GM19463 (cell line): ENCODE results near the gene HOXB1.

Source experiments
- ATAC-seq: cut with Tn5 transposase; IDR thresholded peaks from one replicate; pipeline ENCODE4 v1.9.1; 2021; ENCODE audit warnings: mild to moderate bottlenecking, moderate library complexity; ENCODE audit not compliant: unreplicated experiment

Gene HOXB1

DNA sequence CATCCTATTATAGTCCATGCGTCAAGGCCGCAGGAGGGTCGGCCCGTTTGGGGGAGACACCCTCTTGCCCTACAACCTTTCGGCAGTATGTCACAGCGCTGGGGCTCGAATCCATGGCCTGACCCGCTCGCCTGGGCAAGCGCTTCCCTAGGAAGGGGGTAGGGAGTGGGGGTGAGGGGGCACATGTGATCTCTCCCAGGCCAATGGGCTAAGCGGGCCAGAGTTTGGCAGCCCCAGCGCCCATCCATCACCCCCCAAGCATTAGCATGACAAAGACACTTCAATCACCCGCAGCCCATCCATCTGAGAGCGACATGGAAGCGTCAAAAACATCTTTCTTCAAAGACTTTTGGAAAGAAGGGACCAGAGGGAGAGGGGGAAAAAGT, at the start of gene HOXB1:
Gene HOXB1 (minus strand): TSS at position 125 of the 386 bp plus-strand sequence. CDS start 107 bp downstream, at position 18.
- no peak for ATAC-seq

DNA sequence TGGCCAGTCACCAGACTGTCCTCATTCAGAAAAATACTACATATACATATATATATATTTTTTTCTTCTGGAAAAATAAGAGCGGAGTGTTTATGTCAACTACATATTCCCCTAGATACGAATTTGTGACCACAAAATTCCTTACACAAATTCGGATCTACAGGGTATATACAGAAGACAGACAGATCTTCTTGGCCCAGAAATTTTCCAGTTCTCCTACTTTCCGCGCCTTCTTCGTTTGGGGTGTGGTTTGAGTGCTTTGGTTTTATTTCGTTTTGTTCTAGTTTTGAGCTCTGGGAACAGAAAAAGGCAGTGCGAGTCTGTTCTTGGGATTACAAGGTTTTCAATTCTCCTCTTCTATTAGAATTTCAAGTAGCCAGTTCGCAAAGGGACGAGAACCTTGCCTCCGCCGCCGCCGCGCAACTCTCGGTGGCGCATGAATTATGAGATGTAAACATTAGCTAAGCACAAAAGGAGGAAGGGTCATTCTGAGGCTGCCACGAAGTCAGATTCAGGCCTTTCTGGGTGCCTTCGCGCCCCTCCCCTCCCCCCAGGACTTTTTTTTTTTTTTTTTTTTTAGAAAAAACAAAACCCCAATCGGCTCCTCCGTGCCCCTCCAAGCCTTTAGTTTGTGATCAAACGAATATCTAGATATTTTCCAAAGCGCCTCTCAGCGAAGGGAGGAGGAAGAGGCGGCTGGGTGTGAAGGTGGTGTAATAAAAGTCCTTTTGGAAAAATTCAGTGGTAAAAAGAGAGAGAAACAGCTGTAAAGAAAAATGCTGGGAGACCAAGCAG, 49.1 kb upstream of the HOXB1 start:
- no peak for ATAC-seq

DNA sequence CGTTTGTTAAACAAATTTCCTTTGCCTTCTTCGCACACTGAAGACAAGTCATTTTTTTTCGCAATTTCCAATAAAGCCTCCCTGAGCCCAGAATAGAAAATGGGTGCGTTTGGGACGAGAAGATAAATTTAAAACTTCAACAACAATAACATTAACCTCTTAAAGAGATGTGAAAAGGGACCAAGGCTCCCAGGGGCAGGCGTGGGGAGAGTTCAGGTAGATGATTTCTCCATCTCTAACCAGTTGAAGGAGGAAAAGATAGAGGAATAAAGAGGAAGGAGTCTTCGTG, 48.6 kb upstream of the HOXB1 start:
- ATAC-seq = no peak

DNA sequence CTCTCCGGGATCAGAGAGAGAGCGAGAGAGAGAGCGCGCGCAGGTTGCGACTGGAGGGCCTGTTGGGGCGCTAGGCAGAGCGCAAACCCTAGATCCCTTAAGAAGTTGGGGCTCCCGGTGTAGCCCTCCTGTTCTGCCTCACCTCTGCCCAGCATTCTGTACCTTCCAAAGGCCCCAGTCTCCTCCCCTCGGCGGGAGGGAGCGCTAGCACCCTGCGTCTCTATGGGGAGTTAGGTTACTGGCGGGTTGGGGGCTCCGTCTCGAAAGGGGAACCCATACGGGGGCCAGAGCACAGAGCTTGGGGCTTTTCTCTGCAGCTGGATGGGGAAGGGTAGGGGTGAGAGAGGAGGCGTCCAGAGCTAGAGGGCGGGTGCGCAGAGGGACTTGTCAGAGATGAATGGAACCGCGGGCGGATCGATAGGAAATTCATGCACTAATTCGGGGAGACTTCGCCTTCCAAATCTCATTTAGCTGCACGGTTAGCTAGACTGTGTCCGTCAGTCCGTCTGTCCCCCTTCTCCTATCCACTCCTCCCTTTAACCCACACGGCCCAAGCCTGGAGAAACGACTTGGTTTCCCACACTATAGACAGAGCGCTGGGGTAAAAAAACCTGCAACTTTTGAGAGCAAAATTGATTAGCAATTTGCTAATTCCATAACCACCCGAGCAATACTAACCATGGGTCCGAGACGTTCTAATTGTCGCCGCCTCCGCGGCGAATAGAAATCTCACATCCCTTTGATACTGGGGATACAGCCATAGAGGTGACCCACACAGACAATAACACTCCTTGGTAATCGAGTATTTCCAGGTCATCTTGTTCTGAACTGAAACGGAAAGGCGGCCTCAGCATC, 48.0 kb upstream of the HOXB1 start:
- ATAC-seq = peak; percentile 34

DNA sequence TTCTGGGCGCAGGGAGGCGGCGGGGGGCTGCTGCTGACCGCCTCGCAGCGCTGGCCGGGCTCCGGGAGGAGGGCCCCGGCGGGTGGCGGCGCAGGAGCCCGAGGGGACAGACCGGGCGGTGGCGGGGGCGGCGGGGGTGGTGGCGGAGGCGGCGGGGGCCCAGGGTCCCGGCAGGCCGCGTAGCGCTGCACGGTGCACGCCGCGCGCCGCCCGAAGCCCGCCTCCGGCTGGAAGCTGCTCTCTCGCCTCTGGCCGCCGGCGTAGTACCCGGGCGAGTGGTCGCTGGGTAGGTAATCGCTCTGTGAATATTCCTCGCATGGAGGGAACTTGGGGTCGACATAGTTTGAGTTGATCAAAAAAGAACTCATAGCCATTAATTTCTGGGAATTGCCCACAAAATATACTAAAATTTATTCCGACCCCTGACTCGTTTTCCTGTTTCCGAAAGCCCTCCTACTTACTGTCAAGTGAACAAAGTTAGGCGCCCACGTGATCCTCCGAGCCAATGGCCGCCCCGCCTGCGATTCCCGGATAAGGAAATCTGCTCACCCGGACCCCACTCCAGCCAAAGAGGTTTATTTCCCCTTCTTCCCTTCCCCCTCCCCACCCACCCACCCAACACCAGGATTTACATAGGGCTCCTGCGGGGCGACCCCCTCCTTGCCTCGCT, 47.3 kb upstream of the HOXB1 start, which contains the start of gene HOXB4:
Gene HOXB4 (minus strand): TSS at position 405 of the 670 bp plus-strand sequence. CDS start 31 bp downstream, at position 374.
- ATAC-seq = peak; percentile 44

DNA sequence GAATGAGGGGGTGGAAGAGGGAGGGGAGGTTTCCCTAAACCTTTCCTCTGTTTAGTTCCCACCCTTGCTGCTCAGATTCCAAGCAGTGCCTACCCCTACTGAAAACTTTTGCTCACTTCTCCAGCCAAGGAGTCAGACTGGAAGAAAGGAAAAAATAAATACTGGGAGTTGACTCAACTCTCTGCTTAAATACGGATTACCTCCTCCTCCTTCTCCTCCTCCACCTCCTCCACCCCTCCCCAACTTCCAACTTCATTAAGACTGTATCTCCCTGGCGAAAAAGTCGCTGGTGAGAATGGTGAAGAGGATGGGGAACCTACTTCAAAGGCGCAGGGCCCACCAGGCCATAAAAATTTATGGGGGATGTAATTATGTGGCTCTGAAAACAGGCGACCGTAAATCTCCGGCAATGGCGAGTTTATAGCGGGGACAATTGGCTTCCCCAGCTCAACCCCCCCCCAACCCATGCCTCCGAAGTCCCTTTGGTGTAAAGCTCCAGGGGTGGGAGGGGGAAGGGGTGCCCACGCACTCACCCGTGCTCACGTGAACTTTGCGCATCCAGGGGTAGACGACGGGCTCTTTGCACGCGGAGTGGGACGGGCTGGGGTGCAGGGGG, 46.6 kb upstream of the HOXB1 start:
- no peak for ATAC-seq

DNA sequence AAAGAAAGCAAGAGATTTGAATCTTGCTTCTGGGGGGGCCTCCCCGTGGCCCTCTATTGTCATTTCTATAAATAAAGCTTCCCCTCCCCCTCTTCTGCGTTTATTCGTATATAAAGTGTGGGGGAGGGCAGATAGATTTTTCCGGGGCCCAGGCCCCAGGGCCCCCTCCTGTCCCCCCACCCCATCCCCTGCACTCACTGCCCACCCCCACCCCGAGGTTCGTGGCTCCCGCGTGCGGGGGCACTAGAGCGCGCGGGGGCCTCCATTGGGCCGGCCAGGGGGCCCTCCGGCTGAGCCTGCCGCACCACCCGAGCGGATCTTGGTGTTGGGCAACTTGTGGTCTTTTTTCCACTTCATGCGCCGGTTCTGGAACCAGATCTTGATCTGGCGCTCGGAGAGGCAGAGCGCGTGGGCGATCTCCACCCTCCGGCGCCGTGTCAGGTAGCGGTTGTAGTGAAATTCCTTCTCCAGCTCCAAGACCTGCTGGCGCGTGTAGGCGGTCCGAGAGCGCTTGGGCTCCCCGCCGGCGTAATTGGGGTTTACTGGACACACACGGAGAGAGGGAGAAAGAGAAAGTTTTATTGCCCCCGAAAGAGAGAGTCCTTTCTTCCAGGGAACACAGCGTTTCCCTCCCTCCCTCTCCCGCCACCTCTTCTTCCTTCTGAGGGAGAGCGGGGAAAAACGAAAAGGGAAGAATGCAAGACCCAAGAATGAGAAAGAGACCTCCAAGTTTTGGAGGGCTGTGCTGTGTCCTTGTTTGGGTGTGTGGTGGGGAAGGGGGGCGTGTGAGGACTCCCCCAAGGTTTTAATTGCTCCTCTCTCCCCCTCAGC, 45.9 kb upstream of the HOXB1 start:
- ATAC-seq = no peak

DNA sequence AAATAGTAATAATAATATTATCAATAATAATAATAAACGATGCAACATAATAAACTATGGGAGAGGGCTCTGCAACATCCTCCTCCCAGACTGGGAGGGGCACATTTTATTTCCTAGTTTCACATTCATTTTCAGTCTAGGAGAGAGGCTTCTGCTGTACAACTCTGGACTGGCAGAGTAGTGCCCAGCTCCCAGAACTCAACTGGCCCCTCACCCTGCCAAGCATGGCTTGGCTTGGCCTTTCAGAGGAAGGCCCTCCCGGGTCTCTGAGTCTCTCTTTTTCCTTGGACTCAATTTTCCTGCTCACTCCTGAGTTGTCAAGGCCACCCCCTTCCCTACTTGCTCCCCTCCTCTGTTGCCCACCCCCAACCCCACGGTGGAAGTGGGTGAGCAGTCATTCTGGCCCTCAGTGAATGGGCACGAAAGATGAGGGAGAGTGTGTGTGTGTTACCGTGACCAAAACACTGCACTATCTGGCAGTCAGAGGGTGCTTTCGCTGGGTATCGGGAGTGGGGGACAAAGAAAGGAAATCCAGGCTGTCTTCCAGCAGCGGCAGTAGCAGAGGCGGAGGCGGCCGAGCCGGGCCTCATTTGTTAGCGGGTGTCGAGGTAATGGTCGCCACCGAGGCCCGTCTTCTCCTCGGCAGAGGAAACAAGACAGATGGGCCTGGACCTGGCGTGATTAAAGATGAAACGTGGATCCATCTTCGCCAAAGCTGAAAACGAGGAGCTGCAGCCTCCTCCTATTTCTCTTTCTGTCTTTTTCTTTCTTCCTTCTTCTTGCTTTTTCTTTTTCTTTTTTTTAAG, 45.1 kb upstream of the HOXB1 start:
- ATAC-seq = no peak

DNA sequence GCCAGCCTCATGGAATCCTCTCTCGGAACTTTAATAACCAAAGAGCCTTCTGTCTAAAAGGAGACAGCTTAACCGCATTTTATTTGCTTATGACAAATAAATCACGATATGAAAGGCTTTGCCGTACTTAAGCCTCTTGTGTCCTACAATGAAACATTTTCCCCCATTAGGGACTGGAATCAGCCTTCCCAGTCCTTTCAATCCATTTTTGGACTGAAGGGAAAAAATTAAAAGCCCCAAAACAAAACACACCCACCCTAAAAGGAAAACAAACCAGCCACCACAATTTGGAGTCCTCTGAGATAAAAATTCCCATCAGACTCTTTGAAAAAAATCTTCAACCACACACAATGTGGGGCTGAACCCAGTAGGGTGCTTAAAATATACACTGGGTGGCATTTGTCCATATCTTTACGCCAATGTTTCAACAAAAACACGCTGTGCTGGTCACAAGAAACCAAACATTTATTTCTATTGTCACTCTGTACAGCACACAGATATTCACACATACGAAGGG, 44.3 kb upstream of the HOXB1 start:
- ATAC-seq = no peak

DNA sequence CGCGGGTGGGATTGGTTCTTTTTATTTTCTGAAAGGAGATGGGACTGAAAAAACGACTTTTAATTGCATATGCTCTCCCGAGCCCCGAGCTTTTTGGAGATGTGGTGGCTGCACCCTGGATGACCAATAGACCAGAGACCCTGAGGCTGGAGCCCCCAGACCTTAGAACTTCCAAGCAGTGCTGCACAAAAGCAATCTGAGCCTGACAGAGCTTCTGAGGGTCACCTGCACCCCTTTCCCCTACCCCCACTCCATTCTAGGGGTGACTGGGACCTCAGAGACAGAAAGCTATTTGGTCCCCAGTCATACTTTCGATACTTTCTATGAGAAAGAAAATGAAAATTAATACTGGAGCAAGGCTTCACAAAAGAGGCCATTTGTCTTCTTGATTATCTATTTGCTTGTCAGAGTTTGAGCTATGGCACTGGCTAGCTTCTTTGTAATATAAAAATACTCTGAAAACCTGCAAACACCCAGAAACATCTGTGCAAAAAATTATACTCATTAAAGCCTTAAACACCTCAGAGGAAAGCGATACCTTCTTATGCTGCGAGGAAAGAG, 43.8 kb upstream of the HOXB1 start:
- ATAC-seq = no peak

DNA sequence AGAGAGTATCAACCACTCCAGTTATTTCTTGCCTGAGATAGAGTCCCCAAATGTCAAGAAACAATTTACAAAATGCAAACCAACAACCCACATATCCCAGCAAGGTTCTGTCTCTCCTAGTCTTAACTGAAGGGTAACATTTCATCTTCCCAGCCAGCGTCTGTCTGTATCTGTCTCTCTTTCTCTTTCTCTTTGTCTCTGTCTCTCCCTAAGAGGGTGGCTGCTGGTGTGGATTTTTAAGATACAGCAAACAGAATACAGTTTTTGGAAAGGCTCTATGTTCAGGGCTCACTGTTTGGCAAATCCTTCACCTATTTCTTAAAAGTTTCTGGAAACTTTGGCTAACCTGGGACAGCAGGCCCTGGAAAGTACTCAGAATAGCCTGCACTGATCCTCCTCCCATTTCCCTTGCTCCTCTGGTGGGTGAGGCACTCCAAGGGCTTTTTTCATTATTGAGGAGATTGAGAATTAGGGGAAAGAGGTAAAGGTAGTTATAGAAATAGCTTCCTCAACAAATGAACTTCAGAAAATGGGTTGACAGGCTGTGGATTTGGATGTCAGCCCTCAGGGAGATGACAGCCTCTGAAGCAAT, 41.1 kb upstream of the HOXB1 start:
- no peak for ATAC-seq

DNA sequence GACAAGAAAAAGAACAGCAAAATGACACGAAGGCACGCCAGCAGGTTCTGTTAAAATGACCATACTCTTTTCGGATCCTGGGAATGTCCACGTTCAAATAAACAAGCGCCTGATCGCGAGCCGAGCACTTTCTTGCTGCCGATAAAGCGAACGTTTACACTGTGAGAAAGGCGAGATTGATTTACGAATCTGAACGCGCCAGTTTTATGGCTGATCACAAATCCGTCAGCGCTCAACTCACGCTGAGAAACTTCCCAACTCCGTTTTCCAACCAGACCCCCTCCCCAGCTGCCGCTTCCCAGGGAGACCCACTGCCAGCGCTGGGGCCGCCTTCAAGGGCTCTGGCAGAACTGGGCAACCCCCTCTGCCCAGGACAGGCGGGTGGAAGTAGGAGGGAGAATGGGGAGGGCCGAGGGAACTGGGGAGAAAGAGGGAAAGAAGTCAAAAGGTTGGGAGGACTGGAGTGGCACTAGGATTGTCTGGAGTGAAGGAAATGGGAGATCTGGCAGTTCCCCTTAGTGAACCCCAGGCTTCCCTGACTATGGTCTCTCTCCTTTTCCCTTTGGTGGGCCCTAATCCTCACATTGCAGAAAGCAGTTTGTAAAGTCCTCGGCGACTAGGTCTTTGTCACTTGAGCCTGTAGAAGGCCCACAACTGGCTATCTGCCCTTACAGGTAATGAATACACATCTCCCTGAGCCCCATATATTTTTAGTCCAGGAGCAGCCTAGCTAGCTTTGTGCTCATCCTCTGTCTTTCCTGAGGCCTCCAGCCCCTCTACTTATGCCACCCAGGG, 40.4 kb upstream of the HOXB1 start:
- no peak for ATAC-seq

DNA sequence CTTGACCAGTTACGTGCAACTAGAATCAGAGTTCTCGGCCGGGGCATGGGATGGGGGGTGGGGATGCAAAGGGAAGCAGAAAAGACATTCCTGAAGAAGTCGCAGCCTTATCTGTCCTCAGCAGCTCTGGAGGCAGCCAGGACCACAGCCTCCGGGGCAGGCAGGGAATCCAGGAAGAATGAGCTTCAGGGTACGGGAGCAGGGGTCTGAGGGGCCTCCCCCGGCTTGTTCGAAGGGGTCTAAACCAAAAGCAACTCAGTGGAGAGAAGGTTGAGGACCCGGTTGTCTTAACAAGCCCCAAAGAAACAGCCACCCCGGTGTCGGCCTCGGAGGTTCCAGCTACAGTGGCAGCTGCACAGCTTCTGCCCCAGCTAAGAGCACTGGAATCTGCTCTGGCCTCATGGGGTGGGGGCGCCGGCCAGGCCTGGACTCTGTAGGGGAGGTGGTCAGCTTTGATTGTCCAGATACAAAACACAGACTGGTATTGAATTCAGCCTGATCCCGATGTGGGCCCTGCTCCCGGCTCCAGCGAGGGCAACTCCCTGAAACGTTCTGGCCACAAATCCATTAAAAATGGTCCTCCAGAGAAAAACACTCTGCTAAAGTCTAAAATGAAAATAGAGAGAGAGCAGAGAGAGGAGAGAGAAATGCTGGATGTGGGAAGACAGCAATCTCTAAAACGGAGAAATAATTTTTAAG, 39.7 kb upstream of the HOXB1 start:
- ATAC-seq = no peak

DNA sequence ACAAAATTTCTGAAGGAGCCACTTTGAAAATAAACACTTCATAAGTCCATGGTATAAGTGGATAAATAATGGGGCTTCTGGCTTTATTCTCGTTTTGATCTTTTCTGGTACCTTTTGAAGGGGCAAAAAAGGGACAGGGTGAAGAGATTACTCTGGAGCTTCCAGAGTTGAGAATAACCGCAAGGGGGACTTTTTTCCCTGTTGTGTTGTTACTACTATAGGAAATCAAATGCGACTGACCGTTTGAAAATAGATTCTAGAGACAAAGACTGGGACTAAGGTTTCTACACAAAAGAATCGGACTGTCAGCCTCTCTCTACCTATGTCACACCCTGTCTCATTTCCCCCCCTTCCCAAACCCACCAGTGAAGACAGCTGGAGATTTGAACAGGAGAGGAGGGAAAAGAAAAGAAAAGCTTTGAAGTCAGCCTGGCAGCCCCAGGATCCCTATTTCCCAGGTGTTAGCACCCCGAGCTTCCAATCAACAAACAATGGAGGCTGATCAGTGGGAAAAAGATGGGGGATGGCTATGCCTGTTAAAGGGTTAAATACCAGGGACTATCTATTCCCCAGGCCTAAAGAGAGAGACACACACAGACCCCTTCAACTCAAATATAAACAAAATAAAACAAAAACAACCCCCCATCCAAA, 39.0 kb upstream of the HOXB1 start:
- no peak for ATAC-seq

DNA sequence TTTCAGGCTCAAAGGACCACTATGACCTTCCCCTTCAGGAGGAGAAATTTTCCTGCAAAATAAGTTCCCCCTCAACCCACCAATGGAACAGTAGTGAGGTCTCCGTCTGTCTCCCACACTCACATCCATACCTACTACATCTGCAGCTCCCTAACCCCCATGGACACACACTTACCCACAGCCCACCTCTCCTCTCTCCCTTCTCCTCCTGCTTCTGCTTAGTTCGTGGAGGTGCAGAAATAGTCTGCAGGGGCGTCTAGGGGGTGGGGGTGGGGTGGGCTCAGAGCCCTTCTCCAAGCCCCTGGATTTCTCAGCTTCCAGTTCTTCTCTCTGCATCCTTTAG, 38.4 kb upstream of the HOXB1 start:
- no peak for ATAC-seq

DNA sequence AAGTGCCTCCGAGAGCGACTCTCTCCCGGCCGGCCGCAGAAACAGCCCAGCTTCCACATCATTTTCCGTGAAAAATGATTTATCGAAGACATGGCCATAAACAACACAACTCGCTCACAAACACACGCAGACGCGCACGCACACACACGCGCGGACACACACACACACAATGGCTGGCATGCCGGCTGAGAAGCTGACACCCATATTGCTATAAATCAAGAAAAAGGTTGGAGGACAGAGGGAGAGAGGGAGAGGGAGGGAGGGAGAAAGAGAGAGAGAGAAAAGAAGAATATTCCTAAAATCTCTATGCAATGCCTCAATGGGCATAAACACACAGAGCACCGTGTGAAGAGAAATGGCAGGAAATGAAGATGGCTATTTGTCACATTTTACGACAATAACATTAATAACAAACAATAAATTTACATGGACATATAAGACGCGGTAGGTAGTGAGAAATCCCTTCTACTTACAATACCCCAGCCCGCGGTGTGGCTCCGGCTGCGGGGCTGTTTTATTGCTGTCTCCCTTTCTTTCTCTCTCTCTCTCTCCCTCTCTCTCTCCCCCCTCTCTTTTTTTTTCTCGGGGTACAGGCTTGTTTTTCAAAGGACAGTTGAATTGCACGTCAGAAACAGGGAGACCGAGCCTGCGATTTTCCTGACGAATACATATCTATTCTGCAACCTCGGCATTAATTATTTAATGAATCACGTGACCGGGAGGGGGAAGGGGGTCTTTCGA, 37.9 kb upstream of the HOXB1 start:
- no peak for ATAC-seq
